ENCODE results near the gene CD82.

CD82 gene

DNA sequence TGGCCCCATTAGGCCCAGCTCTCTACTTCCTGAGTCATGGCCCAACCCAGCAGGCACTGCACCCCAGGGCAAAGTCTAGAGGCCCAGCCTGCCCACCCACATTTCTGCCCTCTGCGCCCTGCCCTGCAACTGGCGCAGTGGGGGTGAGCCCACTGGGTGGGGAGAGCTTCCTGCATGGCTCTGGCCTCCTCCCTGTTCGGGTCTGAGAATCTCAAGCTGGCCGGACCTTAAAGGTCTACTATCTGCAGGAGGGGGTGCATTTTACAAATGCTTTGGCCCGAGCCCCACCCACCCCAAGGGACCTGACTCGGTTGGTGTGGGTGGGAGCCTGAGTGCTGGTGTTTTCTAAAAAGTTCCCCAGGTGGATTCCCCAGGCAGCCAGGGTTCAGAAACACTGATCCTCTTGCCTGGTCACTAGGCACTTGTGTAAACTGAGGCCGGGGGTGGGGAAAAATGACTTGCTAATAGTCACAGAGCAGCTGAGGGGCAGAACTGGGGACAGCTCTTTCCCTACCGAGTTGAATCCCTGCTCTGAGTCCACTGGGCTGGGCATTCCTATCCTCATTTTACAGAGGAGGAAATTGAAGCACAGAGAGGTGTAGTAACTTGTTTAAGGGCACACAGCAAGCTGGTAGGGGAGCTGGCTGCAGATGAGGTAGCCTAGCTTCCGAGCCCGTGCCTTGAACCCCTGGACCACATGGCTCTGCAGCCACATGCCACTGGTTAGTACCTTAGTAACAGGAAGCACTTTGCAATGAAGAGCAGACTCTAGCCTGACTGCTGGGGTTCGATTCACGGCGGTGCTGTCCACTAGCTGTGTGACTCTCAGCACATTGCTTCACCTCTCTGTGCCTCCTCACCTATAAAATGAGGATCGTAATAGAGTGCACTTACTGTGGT lies 36.3 kb downstream of the CD82 start:
- no peak overlapping the region for H3K4me3 ChIP-seq (ENCODE audit: low read depth, low read length)
- no peaks in the 10 kb centered on the region for H3K27me3 ChIP-seq (ENCODE audit: insufficient read depth, low read depth, severe bottlenecking)
- no peak overlapping the region for H3K27ac ChIP-seq
- no peak for DNase-seq
- TF ChIP-seq, protein P1, sequence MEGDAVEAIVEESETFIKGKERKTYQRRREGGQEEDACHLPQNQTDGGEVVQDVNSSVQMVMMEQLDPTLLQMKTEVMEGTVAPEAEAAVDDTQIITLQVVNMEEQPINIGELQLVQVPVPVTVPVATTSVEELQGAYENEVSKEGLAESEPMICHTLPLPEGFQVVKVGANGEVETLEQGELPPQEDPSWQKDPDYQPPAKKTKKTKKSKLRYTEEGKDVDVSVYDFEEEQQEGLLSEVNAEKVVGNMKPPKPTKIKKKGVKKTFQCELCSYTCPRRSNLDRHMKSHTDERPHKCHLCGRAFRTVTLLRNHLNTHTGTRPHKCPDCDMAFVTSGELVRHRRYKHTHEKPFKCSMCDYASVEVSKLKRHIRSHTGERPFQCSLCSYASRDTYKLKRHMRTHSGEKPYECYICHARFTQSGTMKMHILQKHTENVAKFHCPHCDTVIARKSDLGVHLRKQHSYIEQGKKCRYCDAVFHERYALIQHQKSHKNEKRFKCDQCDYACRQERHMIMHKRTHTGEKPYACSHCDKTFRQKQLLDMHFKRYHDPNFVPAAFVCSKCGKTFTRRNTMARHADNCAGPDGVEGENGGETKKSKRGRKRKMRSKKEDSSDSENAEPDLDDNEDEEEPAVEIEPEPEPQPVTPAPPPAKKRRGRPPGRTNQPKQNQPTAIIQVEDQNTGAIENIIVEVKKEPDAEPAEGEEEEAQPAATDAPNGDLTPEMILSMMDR (IDR thresholded peaks at IDR 0.05; ENCODE audit: low read depth, low read length): no peak
- no peaks in the 10 kb centered on the region for H3K9me3 ChIP-seq (ENCODE audit: severe bottlenecking)
- no peaks in the 10 kb centered on the region for H3K36me3 ChIP-seq

DNA sequence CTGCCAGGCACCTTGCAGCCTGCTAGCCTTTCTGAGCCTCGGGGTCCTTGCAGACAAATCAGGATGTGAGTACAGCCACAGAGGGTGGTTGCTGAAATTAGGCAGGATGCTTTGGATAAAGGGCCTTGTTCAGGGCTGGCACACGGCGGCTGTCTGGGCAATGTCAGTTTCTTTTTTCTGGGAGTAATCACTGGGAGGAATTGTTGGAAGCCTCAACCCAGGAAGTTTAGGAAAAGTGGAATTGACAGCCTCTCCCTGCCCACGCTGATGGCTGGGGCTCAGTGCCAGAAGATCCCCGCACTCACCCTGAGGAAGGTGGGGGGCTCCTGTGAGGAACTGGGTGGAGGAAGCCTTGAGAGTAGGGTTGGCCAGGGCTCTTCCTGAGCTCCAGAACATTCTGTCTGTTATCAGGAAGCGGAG lies 37.4 kb downstream of the CD82 start:
- Histone ChIP-seq H3K27ac (no peak overlapping the region), H3K4me3 (ENCODE audit: low read depth, low read length) (no peak overlapping the region), H3K27me3 (ENCODE audit: insufficient read depth, low read depth, severe bottlenecking) (no peaks in the 10 kb centered on the region), H3K36me3 (no peaks in the 10 kb centered on the region), H3K9me3 (ENCODE audit: severe bottlenecking) (no peaks in the 10 kb centered on the region)
- TF ChIP-seq, protein P1 (IDR thresholded peaks at IDR 0.05; ENCODE audit: low read depth, low read length): no peak
- no peak for DNase-seq

DNA sequence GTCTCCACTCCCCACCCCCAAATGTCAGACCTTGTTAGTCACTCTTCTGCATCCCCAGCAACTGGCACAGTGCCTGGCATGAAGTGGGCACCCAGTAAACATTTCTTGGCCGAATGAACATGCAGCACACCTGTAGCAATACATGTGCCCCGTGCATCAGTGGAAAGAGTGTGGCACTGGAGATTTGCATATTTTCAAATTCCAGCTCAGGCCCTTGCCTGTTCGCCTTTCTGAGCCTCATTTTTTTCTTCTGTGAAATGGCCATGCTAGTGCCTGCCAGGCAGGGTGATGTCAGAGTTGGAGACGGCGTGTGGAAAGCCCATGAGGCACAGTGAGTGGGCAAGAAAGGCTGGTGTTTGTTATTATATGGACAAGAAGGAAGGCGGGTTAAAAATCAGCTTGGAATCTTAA lies 38.7 kb downstream of the CD82 start:
- H3K27me3 ChIP-seq (ENCODE audit: insufficient read depth, low read depth, severe bottlenecking): no peaks in the 10 kb centered on the region
- no peak for DNase-seq
- H3K27ac ChIP-seq: no peak overlapping the region
- TF ChIP-seq, protein P1 (IDR thresholded peaks at IDR 0.05; ENCODE audit: low read depth, low read length): no peak
- H3K9me3 ChIP-seq (ENCODE audit: severe bottlenecking): no peaks in the 10 kb centered on the region
- no peak overlapping the region for H3K4me3 ChIP-seq (ENCODE audit: low read depth, low read length)
- no peaks in the 10 kb centered on the region for H3K36me3 ChIP-seq

DNA sequence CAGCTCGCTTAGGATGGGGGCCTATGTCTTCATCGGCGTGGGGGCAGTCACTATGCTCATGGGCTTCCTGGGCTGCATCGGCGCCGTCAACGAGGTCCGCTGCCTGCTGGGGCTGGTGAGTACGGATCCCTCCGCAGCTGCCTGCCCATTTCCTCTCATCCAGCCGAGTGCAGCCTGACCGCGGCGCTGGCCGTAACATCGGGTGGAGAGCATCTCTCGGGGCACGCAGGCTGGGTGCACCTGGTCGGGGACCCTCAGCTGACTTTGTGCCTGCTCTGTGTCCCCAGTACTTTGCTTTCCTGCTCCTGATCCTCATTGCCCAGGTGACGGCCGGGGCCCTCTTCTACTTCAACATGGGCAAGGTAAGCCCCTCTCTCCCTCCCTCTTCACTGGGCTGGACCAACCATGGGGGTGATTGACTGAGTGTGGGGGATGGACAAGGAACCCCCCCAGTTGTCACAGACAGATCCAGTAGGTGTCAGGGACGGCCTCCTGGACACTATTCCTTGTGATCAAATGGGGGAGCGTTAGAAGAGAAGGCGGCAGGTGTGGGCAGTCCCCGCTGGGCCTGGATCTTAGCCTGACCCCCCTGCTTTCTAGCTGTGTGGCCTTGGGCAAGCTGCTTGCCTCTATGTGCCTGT lies 39.7 kb downstream of the CD82 start:
- no peak for DNase-seq
- Histone ChIP-seq H3K27ac (no peak overlapping the region), H3K27me3 (ENCODE audit: insufficient read depth, low read depth, severe bottlenecking) (no peaks in the 10 kb centered on the region), H3K9me3 (ENCODE audit: severe bottlenecking) (no peaks in the 10 kb centered on the region), H3K36me3 (no peaks in the 10 kb centered on the region), H3K4me3 (ENCODE audit: low read depth, low read length) (no peak overlapping the region)
- TF ChIP-seq, protein P1 (IDR thresholded peaks at IDR 0.05; ENCODE audit: low read depth, low read length): no peak

DNA sequence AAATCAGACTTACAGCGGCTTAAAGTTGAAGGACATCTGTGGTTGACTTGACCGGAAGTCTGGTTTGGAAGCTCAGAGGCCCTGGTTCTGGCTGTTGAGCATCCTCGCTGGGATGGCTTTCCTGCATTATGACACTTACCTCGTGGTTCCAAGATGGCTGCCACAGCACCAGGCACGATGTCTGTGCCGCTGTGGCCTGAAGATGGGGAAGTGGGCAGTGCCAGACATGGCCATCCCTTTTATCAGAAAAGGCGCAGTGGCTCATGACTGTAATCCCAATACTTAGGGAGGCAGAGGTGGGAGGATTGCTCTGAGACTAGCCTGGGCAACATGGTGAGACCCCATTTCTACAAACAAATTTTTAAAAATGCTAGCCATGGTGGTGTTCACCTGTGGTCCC lies 40.5 kb downstream of the CD82 start:
- Histone ChIP-seq H3K9me3 (ENCODE audit: severe bottlenecking) (no peaks in the 10 kb centered on the region), H3K4me3 (ENCODE audit: low read depth, low read length) (no peak overlapping the region), H3K36me3 (no peaks in the 10 kb centered on the region), H3K27me3 (ENCODE audit: insufficient read depth, low read depth, severe bottlenecking) (no peaks in the 10 kb centered on the region), H3K27ac (no peak overlapping the region)
- DNase-seq: no peak
- TF ChIP-seq, protein P1 (IDR thresholded peaks at IDR 0.05; ENCODE audit: low read depth, low read length): no peak
